IPS-15b (cell line): ENCODE results near the gene CACHD1.

Experiments
- H3K27me3 ChIP-seq: one replicate; pipeline ENCODE4 v1.6.1; 2013; ENCODE audit warnings: low read length; ENCODE audit not compliant: control insufficient read depth, insufficient read depth
- H3K36me3 ChIP-seq: one replicate; pipeline ENCODE4 v1.6.1; 2013; ENCODE audit warnings: low read length; ENCODE audit not compliant: control insufficient read depth, insufficient read depth
- H3K4me1 ChIP-seq: one replicate; pipeline ENCODE4 v1.6.1; 2013; ENCODE audit warnings: mild to moderate bottlenecking, low read length; ENCODE audit not compliant: control insufficient read depth, insufficient read depth
- H3K4me3 ChIP-seq: one replicate; pipeline ENCODE4 v1.5.1; 2013; ENCODE audit warnings: low read depth, low read length
- H3K9ac ChIP-seq: one replicate; pipeline ENCODE4 v1.6.1; 2013; ENCODE audit warnings: low read depth, mild to moderate bottlenecking, low read length
- H3K9me3 ChIP-seq: one replicate; pipeline ENCODE4 v1.6.1; 2013; ENCODE audit warnings: mild to moderate bottlenecking, low read length; ENCODE audit not compliant: control insufficient read depth, insufficient read depth

The CACHD1 gene

GRCh38 chr1:64659478-64660138 is 189.7 kb downstream of the CACHD1 start:
- H3K9me3 ChIP-seq: no peaks in the 10 kb centered on the region
- H3K9ac ChIP-seq: no peak overlapping the region
- H3K4me1 ChIP-seq: no peaks in the 10 kb centered on the region
- H3K36me3 ChIP-seq: peaks cover 12% of the 10 kb centered on the region
- H3K27me3 ChIP-seq: no peaks in the 10 kb centered on the region
- no peak overlapping the region for H3K4me3 ChIP-seq

- Histone ChIP-seq H3K4me1 (no peaks in the 10 kb centered on the region), H3K9ac (no peak overlapping the region), H3K9me3 (no peaks in the 10 kb centered on the region), H3K27me3 (no peaks in the 10 kb centered on the region), H3K4me3 (no peak overlapping the region), H3K36me3 (peaks cover 13% of the 10 kb centered on the region)
Observed at GRCh38 chr1:64663668-64664067, 193.7 kb downstream of the CACHD1 start.

- no peaks in the 10 kb centered on the region for H3K4me1 ChIP-seq
Observed at GRCh38 chr1:64664299-64664698, 194.4 kb downstream of the CACHD1 start.

GRCh38 chr1:64669098-64669675 is 199.3 kb downstream of the CACHD1 start:
- no peak overlapping the region for H3K4me3 ChIP-seq
- no peaks in the 10 kb centered on the region for H3K9me3 ChIP-seq
- no peaks in the 10 kb centered on the region for H3K4me1 ChIP-seq
- H3K27me3 ChIP-seq: no peaks in the 10 kb centered on the region
- H3K9ac ChIP-seq: no peak overlapping the region
- H3K36me3 ChIP-seq: peaks cover 9% of the 10 kb centered on the region

More at GRCh38 chr1:64664299-64664698, 194.4 kb downstream of the CACHD1 start:
- Histone ChIP-seq H3K9ac (no peak overlapping the region), H3K4me3 (no peak overlapping the region), H3K36me3 (peaks cover 13% of the 10 kb centered on the region), H3K9me3 (no peaks in the 10 kb centered on the region), H3K27me3 (no peaks in the 10 kb centered on the region)

GRCh38 chr1:64675718-64676345 is 205.9 kb downstream of the CACHD1 start:
- no peak overlapping the region for H3K9ac ChIP-seq
- H3K36me3 ChIP-seq: peaks cover 37% of the 10 kb centered on the region
- no peaks in the 10 kb centered on the region for H3K27me3 ChIP-seq
- H3K4me3 ChIP-seq: no peak overlapping the region
- no peaks in the 10 kb centered on the region for H3K9me3 ChIP-seq
- H3K4me1 ChIP-seq: no peaks in the 10 kb centered on the region

- Histone ChIP-seq H3K27me3 (no peaks in the 10 kb centered on the region), H3K36me3 (peaks cover 37% of the 10 kb centered on the region), H3K4me3 (no peak overlapping the region)
Observed at GRCh38 chr1:64676386-64676785, 206.5 kb downstream of the CACHD1 start.

GRCh38 chr1:64677532-64677931 is 207.6 kb downstream of the CACHD1 start:
- Histone ChIP-seq H3K4me3 (no peak overlapping the region), H3K9me3 (no peaks in the 10 kb centered on the region), H3K27me3 (no peaks in the 10 kb centered on the region), H3K9ac (no peak overlapping the region), H3K36me3 (peaks cover 46% of the 10 kb centered on the region), H3K4me1 (no peaks in the 10 kb centered on the region)

More at GRCh38 chr1:64676386-64676785, 206.5 kb downstream of the CACHD1 start:
- no peaks in the 10 kb centered on the region for H3K4me1 ChIP-seq
- no peak overlapping the region for H3K9ac ChIP-seq
- H3K9me3 ChIP-seq: no peaks in the 10 kb centered on the region

- Histone ChIP-seq H3K9ac (no peak overlapping the region), H3K4me3 (no peak overlapping the region), H3K27me3 (no peaks in the 10 kb centered on the region), H3K4me1 (no peaks in the 10 kb centered on the region), H3K9me3 (no peaks in the 10 kb centered on the region), H3K36me3 (peaks cover 43% of the 10 kb centered on the region)
Observed at GRCh38 chr1:64678366-64678765, 208.4 kb downstream of the CACHD1 start.

GRCh38 chr1:64679177-64679576 is 209.2 kb downstream of the CACHD1 start:
- Histone ChIP-seq H3K9me3 (no peaks in the 10 kb centered on the region), H3K9ac (no peak overlapping the region), H3K4me3 (no peak overlapping the region), H3K4me1 (no peaks in the 10 kb centered on the region), H3K27me3 (no peaks in the 10 kb centered on the region), H3K36me3 (peaks cover 43% of the 10 kb centered on the region)

- Histone ChIP-seq H3K9ac (no peak overlapping the region), H3K36me3 (peaks cover 48% of the 10 kb centered on the region), H3K9me3 (no peaks in the 10 kb centered on the region), H3K4me3 (no peak overlapping the region), H3K27me3 (no peaks in the 10 kb centered on the region), H3K4me1 (no peaks in the 10 kb centered on the region)
Observed at GRCh38 chr1:64680599-64680998, 210.7 kb downstream of the CACHD1 start.

GRCh38 chr1:64681043-64681442 is 211.1 kb downstream of the CACHD1 start:
- no peak overlapping the region for H3K9ac ChIP-seq
- no peaks in the 10 kb centered on the region for H3K9me3 ChIP-seq
- H3K4me3 ChIP-seq: no peak overlapping the region
- H3K36me3 ChIP-seq: peaks cover 48% of the 10 kb centered on the region
- no peaks in the 10 kb centered on the region for H3K4me1 ChIP-seq
- no peaks in the 10 kb centered on the region for H3K27me3 ChIP-seq

GRCh38 chr1:64683419-64683818 is 213.5 kb downstream of the CACHD1 start:
- peaks cover 30% of the 10 kb centered on the region for H3K36me3 ChIP-seq
- no peaks in the 10 kb centered on the region for H3K9me3 ChIP-seq
- H3K4me1 ChIP-seq: peaks cover 3% of the 10 kb centered on the region
- no peaks in the 10 kb centered on the region for H3K27me3 ChIP-seq
- H3K4me3 ChIP-seq: no peak overlapping the region
- H3K9ac ChIP-seq: no peak overlapping the region
